OCI-LY1 (cell line): Measurements from ENCODE around the gene C9orf50.

Experiments used
- H2AFZ ChIP-seq: fragments of 200-600 bp; sonication (generic), shearing (Covaris generic); 2 replicates; pipeline ENCODE4 v1.6.0; 2014; ENCODE audit warnings: antibody characterized with exemption, mild to moderate bottlenecking, low read length
- H3F3A ChIP-seq: fragments of 200-600 bp; sonication (generic), shearing (Covaris generic); 2 replicates; pipeline ENCODE4 v1.6.0; 2014; ENCODE audit warnings: mild to moderate bottlenecking, antibody characterized with exemption, low read length, moderate library complexity; ENCODE audit not compliant: insufficient read depth
- H3K27ac ChIP-seq: fragments of 200-600 bp; sonication (generic); 2 replicates; pipeline ENCODE4 v1.5.1; 2014; ENCODE audit warnings: low read length, mixed run types, mild to moderate bottlenecking, low read depth; ENCODE audit not compliant: poor library complexity, severe bottlenecking
- H3K27me3 ChIP-seq: fragments of 200-600 bp; sonication (generic); 2 replicates; pipeline ENCODE4 v1.6.0; 2014; ENCODE audit warnings: antibody characterized with exemption, mild to moderate bottlenecking, low read length, moderate library complexity; ENCODE audit not compliant: insufficient read depth
- H3K36me3 ChIP-seq: fragments of 200-600 bp; sonication (generic); 2 replicates; pipeline ENCODE4 v1.6.1; 2014; ENCODE audit warnings: mild to moderate bottlenecking, antibody characterized with exemption, low read length, moderate library complexity, mixed read lengths; ENCODE audit not compliant: insufficient read depth
- H3K4me1 ChIP-seq: fragments of 200-600 bp; sonication (generic); 2 replicates; pipeline ENCODE4 v1.5.1; 2014; ENCODE audit warnings: mild to moderate bottlenecking, low read length, moderate library complexity; ENCODE audit not compliant: insufficient read depth, severe bottlenecking
- H3K4me2 ChIP-seq: fragments of 200-600 bp; sonication (generic), shearing (Covaris generic); 2 replicates; pipeline ENCODE4 v1.6.1; 2014; ENCODE audit warnings: low read length
- H3K4me3 ChIP-seq: fragments of 200-600 bp; sonication (generic); 2 replicates; pipeline ENCODE4 v1.5.1; 2014; ENCODE audit warnings: low read length, low read depth, mild to moderate bottlenecking, mixed read lengths; ENCODE audit not compliant: poor library complexity, severe bottlenecking
- H3K79me2 ChIP-seq: fragments of 200-600 bp; shearing (Covaris generic); 2 replicates; pipeline ENCODE4 v1.6.1; 2016; ENCODE audit warnings: mixed run types, low read length, mixed read lengths; ENCODE audit not compliant: insufficient read depth
- H3K9ac ChIP-seq: fragments of 200-600 bp; sonication (generic), shearing (Covaris generic); 2 replicates; pipeline ENCODE4 v1.6.1; 2014; ENCODE audit warnings: mild to moderate bottlenecking, low read length, mixed read lengths
- H3K9me2 ChIP-seq: fragments of 200-600 bp; sonication (generic), shearing (Covaris generic); 2 replicates; pipeline ENCODE4 v1.6.1; 2014; ENCODE audit warnings: low read depth, mild to moderate bottlenecking, low read length, mixed read lengths
- H3K9me3 ChIP-seq: fragments of 200-600 bp; shearing (Covaris generic); 2 replicates; pipeline ENCODE4 v1.6.1; 2014; ENCODE audit warnings: low read length, mixed read lengths
- H4K20me1 ChIP-seq: fragments of 200-600 bp; sonication (generic), shearing (Covaris generic); 2 replicates; pipeline ENCODE4 v1.6.0; 2016; ENCODE audit warnings: mild to moderate bottlenecking, low read length; ENCODE audit not compliant: insufficient read depth
- CTCF ChIP-seq: fragments of 200-600 bp; sonication (generic), shearing (Covaris generic); IDR thresholded peaks from 2 replicates; pipeline ENCODE4 v1.5.1; 2017; ENCODE audit warnings: mild to moderate bottlenecking, antibody characterized with exemption, low read length, moderate library complexity, mixed read lengths
- EZH2 ChIP-seq: fragments of 200-600 bp; sonication (generic), shearing (Covaris generic); IDR thresholded peaks from 2 replicates; pipeline ENCODE4 v1.8.0; 2017; ENCODE audit warnings: borderline replicate concordance, mixed run types, mild to moderate bottlenecking, antibody characterized with exemption, low read length, moderate library complexity, mixed read lengths

C9orf50 gene

GRCh38 chr9:129650680-129651235 is 29.9 kb upstream of the C9orf50 start:
- H3K27me3 ChIP-seq, result no peaks in the 10 kb centered on the region
- H3K36me3 ChIP-seq, result no peaks in the 10 kb centered on the region
- H3K9me2 ChIP-seq, result no peaks in the 10 kb centered on the region
- no peaks in the 10 kb centered on the region for H3K4me1 ChIP-seq
- H3K79me2 ChIP-seq, result no peaks in the 10 kb centered on the region
- H3K4me3 ChIP-seq, result no peak overlapping the region
- H3K27ac ChIP-seq, result no peak overlapping the region
- no peak overlapping the region for H3K4me2 ChIP-seq
- H3K9me3 ChIP-seq, result no peaks in the 10 kb centered on the region
- H2AFZ ChIP-seq, result no peak overlapping the region
- H3K9ac ChIP-seq, result no peak overlapping the region
- no peaks in the 10 kb centered on the region for H3F3A ChIP-seq
- H4K20me1 ChIP-seq, result no peaks in the 10 kb centered on the region
- TF ChIP-seq CTCF (no peak), EZH2 (no peak)

GRCh38 chr9:129649726-129650679 is 29.1 kb upstream of the C9orf50 start:
- Histone ChIP-seq H3K4me2 (no peak overlapping the region), H3K9me2 (no peaks in the 10 kb centered on the region), H3K36me3 (no peaks in the 10 kb centered on the region), H3K4me3 (no peak overlapping the region), H3K9ac (no peak overlapping the region), H3K4me1 (no peaks in the 10 kb centered on the region), H4K20me1 (no peaks in the 10 kb centered on the region), H3K9me3 (no peaks in the 10 kb centered on the region), H3K27me3 (no peaks in the 10 kb centered on the region), H3F3A (no peaks in the 10 kb centered on the region), H3K79me2 (no peaks in the 10 kb centered on the region), H2AFZ (no peak overlapping the region), H3K27ac (no peak overlapping the region)
- TF ChIP-seq CTCF, result no peak

- H3K27me3 ChIP-seq, result no peaks in the 10 kb centered on the region
Measured at GRCh38 chr9:129648764-129649115, 27.8 kb upstream of the C9orf50 start.

More at GRCh38 chr9:129648764-129649115, 27.8 kb upstream of the C9orf50 start:
- Histone ChIP-seq H3K4me3 (no peak overlapping the region), H3K4me1 (no peaks in the 10 kb centered on the region), H3K9me2 (no peaks in the 10 kb centered on the region), H3K27ac (no peak overlapping the region), H3K36me3 (no peaks in the 10 kb centered on the region), H2AFZ (no peak overlapping the region), H3K9ac (no peak overlapping the region), H3K4me2 (no peak overlapping the region), H3K79me2 (no peaks in the 10 kb centered on the region), H3K9me3 (no peaks in the 10 kb centered on the region), H4K20me1 (no peaks in the 10 kb centered on the region), H3F3A (no peaks in the 10 kb centered on the region)
- TF ChIP-seq CTCF (no peak), EZH2 (no peak)
